HepG2 (cell line): ENCODE results near the gene PLSCR1. TPM values are rescaled to one million over a fixed set of nuclear protein-coding genes. Genes with fewer than 3 reads are reported as not detected.

Experiments used
- ATAC-seq: fragments of 200-7000 bp; cut with Tn5 transposase; 3 replicates; pipeline ENCODE4 v1.9.1; 2020; ENCODE audit warnings: mild to moderate bottlenecking, moderate library complexity
- BruUV-seq: library from RNA; stranded (reverse); fragments of 400-500 nt; replicated peaks from 2 replicates; lab custom pipeline; 2021; lab: Mats Ljungman, UMichigan
- CTCF ChIA-PET: fragments of 300-600 bp; formaldehyde crosslinking; extraction: SDS; loops from one replicate; lab custom pipeline; 2021; ENCODE audit warnings: low total read pairs, inconsistent platforms, low intra/inter-chr PET ratio; lab: Yijun Ruan, JAX
- POLR2A ChIA-PET: fragments of 350-600 bp; sonication (Branson Sonifier 250); formaldehyde crosslinking; loops from one replicate; lab custom pipeline; 2020; ENCODE audit warnings: antibody characterized with exemption, inconsistent platforms; lab: Yijun Ruan, JAX
- DNase-seq: peaks from one replicate; pipeline ENCODE4 v3.0.0-alpha.2; 2015; ENCODE audit warnings: low spot score
- FAIRE-seq: peaks from 3 replicates; lab custom pipeline; 2011; peaks lifted over from hg19 to GRCh38; lab: Jason Lieb, UNC
- H2AFZ ChIP-seq: one replicate; pipeline ENCODE4 v1.6.1; 2011; ENCODE audit warnings: low read length, inconsistent platforms
- H3K27ac ChIP-seq: fragments of 300-600 bp; 3 replicates; pipeline ENCODE4 v1.8.0; 2011; ENCODE audit warnings: mixed run types, mild to moderate bottlenecking, mixed read lengths, low read length, inconsistent platforms; ENCODE audit not compliant: insufficient read depth; ENCODE audit errors: extremely low read length
- H3K27me3 ChIP-seq, 2 experiments: fragments of 200-600 bp in 1 of 2; 2 replicates in 1 of 2; 3 replicates in 1 of 2; pipeline versions ENCODE4 v1.6.0 to v1.8.0; 2011; ENCODE audit warnings: low read length in 2 of 2, mild to moderate bottlenecking in 2 of 2, moderate library complexity in 2 of 2, inconsistent platforms in 1 of 2; ENCODE audit not compliant: insufficient read depth in 2 of 2, control insufficient read depth in 1 of 2
- H3K36me3 ChIP-seq, 2 experiments: fragments of 200-600 bp in 1 of 2; replicated peaks in 1 of 2; 2 replicates in 1 of 2; 3 replicates in 1 of 2; pipeline versions ENCODE4 v1.5.1 to v1.8.0; 2011; ENCODE audit warnings: low read length in 2 of 2, inconsistent platforms in 1 of 2; ENCODE audit not compliant: insufficient read depth in 2 of 2, control insufficient read depth in 1 of 2
- H3K4me1 ChIP-seq: 2 replicates; pipeline ENCODE4 v1.5.1; 2012; ENCODE audit warnings: low read length, inconsistent platforms; ENCODE audit not compliant: insufficient read depth
- H3K4me2 ChIP-seq: 2 replicates; pipeline ENCODE4 v1.6.0; 2011; ENCODE audit warnings: low read depth, low read length, inconsistent platforms
- H3K4me3 ChIP-seq, 3 experiments: fragments of 200-600 bp in 1 of 3; sonication (generic), shearing (Covaris generic) in 1 of 3; replicated peaks in 1 of 3; 2 replicates each; pipeline ENCODE4 v1.5.1; 2011 to 2016; ENCODE audit warnings: low read length in 3 of 3, inconsistent platforms in 2 of 3, low read depth in 2 of 3, mild to moderate bottlenecking in 2 of 3, control low read depth in 1 of 3, mixed read lengths in 1 of 3; ENCODE audit not compliant: insufficient read depth in 1 of 3
- H3K79me2 ChIP-seq: one replicate; pipeline ENCODE4 v1.6.1; 2011; ENCODE audit warnings: low read length, inconsistent platforms; ENCODE audit not compliant: insufficient read depth
- H3K9ac ChIP-seq: 2 replicates; pipeline ENCODE4 v1.6.0; 2011; ENCODE audit warnings: mild to moderate bottlenecking, low read depth, low read length, inconsistent platforms; ENCODE audit not compliant: insufficient read depth
- H3K9me3 ChIP-seq: 2 replicates; pipeline ENCODE4 v1.5.1; 2012; ENCODE audit warnings: mild to moderate bottlenecking, low read length
- H4K20me1 ChIP-seq: 2 replicates; pipeline ENCODE4 v1.6.0; 2011; ENCODE audit warnings: inconsistent platforms, mild to moderate bottlenecking, low read length, moderate library complexity; ENCODE audit not compliant: insufficient read depth
- EHMT2 ChIP-seq: fragments of 200-600 bp; sonication (generic); IDR thresholded peaks from 2 replicates; pipeline ENCODE4 v1.7.0; 2017; ENCODE audit warnings: antibody characterized with exemption, low read depth, low read length, borderline replicate concordance
- MEF2D ChIP-seq: sonication (generic); formaldehyde crosslinking; IDR thresholded peaks from 2 replicates; pipeline ENCODE4 v1.5.1; 2020; ENCODE audit warnings: mild to moderate bottlenecking, missing genetic modification reagents
- NCOA5 ChIP-seq: sonication (generic); formaldehyde crosslinking; IDR thresholded peaks from 2 replicates; pipeline ENCODE4 v1.4.0; 2020; ENCODE audit warnings: missing genetic modification reagents
- RCOR2 ChIP-seq: IDR thresholded peaks from 2 replicates; pipeline ENCODE4 v1.6.1; 2016; ENCODE audit warnings: missing biosample characterization, missing genetic modification reagents
- ZNF136 ChIP-seq: sonication (generic); formaldehyde crosslinking; IDR thresholded peaks from 2 replicates; pipeline ENCODE4 v1.8.1; 2022; ENCODE audit warnings: low read depth, mild to moderate bottlenecking, moderate library complexity, missing genetic modification reagents
- ZNF24 ChIP-seq: fragments of 450-650 bp; IDR thresholded peaks from 2 replicates; pipeline ENCODE4 v1.6.1; 2017; ENCODE audit warnings: antibody characterized with exemption, mild to moderate bottlenecking
- ZNF841 ChIP-seq: sonication (generic); formaldehyde crosslinking; IDR thresholded peaks from 2 replicates; pipeline ENCODE4 v1.8.1; 2023; ENCODE audit warnings: missing genetic modification reagents, borderline replicate concordance
- WGBS: methylation state at CpG from one replicate; pipeline ENCODE4 v1.1.6; 2017; ENCODE audit warnings: low lambda C conversion rate; 5-methylcytosine and 5-hydroxymethylcytosine counted together
- in situ Hi-C: cut with HindIII; loops from 2 replicates; pipeline ENCODE4 v1.10.0; 2017; ENCODE audit warnings: low pct_unique_long_range_greater_than_20kb; ENCODE audit not compliant: extremely low pct_ligation_motif_present
- intact Hi-C: fragments of 100-400 bp; cut with micrococcal nuclease; formaldehyde crosslinking; loops from one replicate; pipeline ENCODE4 v1.10.0; 2022; ENCODE audit not compliant: unreplicated experiment
- polyA plus RNA-seq, 8 experiments: library from polyadenylated mRNA; depleted of rRNA in 3 of 8; stranded (reverse) in 7 of 8; unstranded in 1 of 8; fragments of >200 nt; fragmentation: Illumina TruSeq in 4 of 8; extraction: Trizol in 4 of 8; gene quantifications; 2 replicates each; pipeline versions ENCODE4 v1.2.1 to v1.2.3, GENCODE V29; 2011 to 2016; ENCODE audit warnings: low read depth in 4 of 8, missing spikeins in 1 of 8, mixed read lengths in 1 of 8; ENCODE audit not compliant: insufficient read depth in 1 of 8
- total RNA-seq, 5 experiments: library from RNA; depleted of rRNA; stranded (reverse); fragments of >200 nt; fragmentation: Illumina TruSeq; extraction: Trizol; gene quantifications; 2 replicates each; pipeline ENCODE4 v1.2.3, GENCODE V29; 2016; ENCODE audit warnings: low read depth in 1 of 5
- TF ChIP-seq, protein P1 (sequence below): sonication (generic); formaldehyde crosslinking; conservative IDR thresholded peaks from 2 replicates; pipeline ENCODE4 v1.4.0; 2020; ENCODE audit warnings: missing genetic modification reagents
- TF ChIP-seq, protein P2 (sequence below): sonication (generic); formaldehyde crosslinking; IDR thresholded peaks from 2 replicates; pipeline ENCODE4 v1.5.0; 2020; ENCODE audit warnings: missing genetic modification reagents
- TF ChIP-seq, protein P3 (sequence below): fragments of 450-650 bp; IDR thresholded peaks from 2 replicates; pipeline ENCODE4 v1.6.1; 2017; ENCODE audit warnings: mild to moderate bottlenecking

Gene PLSCR1
- total and polyA plus RNA-seq, 2 of the 13 experiments (the other 11 are each of a cell fraction or from before 2014, with no cell fraction given), result 33.8 to 34.1 TPM

DNA sequence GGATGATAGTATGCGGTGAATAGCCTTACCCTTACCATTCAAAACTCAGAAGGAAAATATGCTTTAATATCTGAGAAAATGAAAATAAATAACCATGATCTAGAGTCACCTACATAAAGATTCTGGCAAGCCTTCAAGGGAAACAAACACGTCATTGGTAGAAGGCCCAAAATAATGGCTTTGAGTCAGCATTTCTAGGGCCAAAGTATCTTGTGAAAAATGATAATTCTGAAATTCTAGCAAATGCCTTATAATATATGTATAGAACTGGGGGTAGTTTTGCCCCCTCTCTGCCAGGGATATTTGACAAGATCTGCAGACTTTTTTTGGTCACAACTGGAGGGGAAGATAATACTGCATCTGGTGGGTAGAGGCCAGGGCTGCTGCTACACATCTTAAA is 15.4 kb downstream of the PLSCR1 start:
- BruUV-seq, result no TSS peak
- H3K4me1 ChIP-seq, result no peaks in the 10 kb centered on the region
- no peak overlapping the region for H3K4me3 ChIP-seq
- DNase-seq (no peak), ATAC-seq (no peak), FAIRE-seq (no peak)
- in situ Hi-C loops, result no loop called here
- H3K36me3 ChIP-seq, result peaks cover 4 to 30% of the 10 kb centered on the region in 2 experiments; a peak in 3 of 5 replicates
- 98% methylated on average over 2 of the region's 2 CpGs for WGBS
- H4K20me1 ChIP-seq, result no peaks in the 10 kb centered on the region
- H3K9ac ChIP-seq, result no peak overlapping the region
- no peaks in the 10 kb centered on the region for H3K79me2 ChIP-seq
- ChIA-PET CTCF (no interaction called here), POLR2A (no interaction called here)
- intact Hi-C loops, result no loop called here
- H3K4me2 ChIP-seq, result no peak overlapping the region
- H3K9me3 ChIP-seq, result no peaks in the 10 kb centered on the region
- no peak overlapping the region for H2AFZ ChIP-seq
- H3K27ac ChIP-seq, result no peak overlapping the region
- no peaks in the 10 kb centered on the region for H3K27me3 ChIP-seq
- TF ChIP-seq, protein P1, sequence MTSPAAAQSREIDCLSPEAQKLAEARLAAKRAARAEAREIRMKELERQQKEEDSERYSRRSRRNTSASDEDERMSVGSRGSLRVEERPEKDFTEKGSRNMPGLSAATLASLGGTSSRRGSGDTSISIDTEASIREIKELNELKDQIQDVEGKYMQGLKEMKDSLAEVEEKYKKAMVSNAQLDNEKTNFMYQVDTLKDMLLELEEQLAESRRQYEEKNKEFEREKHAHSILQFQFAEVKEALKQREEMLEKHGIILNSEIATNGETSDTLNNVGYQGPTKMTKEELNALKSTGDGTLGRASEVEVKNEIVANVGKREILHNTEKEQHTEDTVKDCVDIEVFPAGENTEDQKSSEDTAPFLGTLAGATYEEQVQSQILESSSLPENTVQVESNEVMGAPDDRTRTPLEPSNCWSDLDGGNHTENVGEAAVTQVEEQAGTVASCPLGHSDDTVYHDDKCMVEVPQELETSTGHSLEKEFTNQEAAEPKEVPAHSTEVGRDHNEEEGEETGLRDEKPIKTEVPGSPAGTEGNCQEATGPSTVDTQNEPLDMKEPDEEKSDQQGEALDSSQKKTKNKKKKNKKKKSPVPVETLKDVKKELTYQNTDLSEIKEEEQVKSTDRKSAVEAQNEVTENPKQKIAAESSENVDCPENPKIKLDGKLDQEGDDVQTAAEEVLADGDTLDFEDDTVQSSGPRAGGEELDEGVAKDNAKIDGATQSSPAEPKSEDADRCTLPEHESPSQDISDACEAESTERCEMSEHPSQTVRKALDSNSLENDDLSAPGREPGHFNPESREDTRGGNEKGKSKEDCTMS, result no peak
- TF ChIP-seq RCOR2, result no peak
- TF ChIP-seq, protein P2, sequence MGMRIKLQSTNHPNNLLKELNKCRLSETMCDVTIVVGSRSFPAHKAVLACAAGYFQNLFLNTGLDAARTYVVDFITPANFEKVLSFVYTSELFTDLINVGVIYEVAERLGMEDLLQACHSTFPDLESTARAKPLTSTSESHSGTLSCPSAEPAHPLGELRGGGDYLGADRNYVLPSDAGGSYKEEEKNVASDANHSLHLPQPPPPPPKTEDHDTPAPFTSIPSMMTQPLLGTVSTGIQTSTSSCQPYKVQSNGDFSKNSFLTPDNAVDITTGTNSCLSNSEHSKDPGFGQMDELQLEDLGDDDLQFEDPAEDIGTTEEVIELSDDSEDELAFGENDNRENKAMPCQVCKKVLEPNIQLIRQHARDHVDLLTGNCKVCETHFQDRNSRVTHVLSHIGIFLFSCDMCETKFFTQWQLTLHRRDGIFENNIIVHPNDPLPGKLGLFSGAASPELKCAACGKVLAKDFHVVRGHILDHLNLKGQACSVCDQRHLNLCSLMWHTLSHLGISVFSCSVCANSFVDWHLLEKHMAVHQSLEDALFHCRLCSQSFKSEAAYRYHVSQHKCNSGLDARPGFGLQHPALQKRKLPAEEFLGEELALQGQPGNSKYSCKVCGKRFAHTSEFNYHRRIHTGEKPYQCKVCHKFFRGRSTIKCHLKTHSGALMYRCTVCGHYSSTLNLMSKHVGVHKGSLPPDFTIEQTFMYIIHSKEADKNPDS, result no peak

DNA sequence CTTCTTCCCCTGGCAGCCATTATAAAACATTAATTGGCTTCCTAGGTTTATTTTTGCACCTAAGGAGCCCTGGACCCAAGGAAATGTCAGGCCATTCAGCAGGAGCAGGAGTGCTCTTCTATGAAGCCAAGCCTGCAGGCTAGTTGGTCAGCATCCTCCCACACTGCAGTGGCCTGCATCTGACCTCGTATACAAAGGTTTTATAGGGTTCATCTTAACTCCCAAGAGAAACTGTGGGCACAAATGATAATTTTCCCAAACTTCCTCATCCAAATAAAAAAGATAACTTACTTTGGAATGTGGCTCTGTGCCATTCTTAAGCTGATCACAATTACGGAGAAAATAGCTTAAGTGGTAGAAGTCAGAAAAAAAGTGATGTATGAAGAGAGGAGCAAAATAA is 19.4 kb downstream of the PLSCR1 start:
- Histone ChIP-seq H2AFZ (no peak overlapping the region), H3K9ac (no peak overlapping the region), H3K4me3 (no peak overlapping the region), H3K4me1 (no peaks in the 10 kb centered on the region), H3K36me3 (peaks cover 0 to 25% of the 10 kb centered on the region in 2 experiments; a peak in 4 of 5 replicates), H3K79me2 (no peaks in the 10 kb centered on the region), H3K9me3 (no peaks in the 10 kb centered on the region), H3K27ac (no peak overlapping the region), H4K20me1 (no peaks in the 10 kb centered on the region), H3K4me2 (no peak overlapping the region), H3K27me3 (no peaks in the 10 kb centered on the region)
- WGBS, result 96% methylated on average over 2 of the region's 2 CpGs
- ATAC-seq (no peak), FAIRE-seq (no peak), DNase-seq (no peak)
- in situ Hi-C loops (no loop called here), intact Hi-C loops (no loop called here)
- BruUV-seq, result no TSS peak
- ChIA-PET CTCF (no interaction called here), POLR2A (no interaction called here)
- no peak for TF ChIP-seq ZNF136
- no peak for TF ChIP-seq MEF2D (CRISPR knock-in tag)
- no peak for TF ChIP-seq NCOA5 (CRISPR knock-in tag)
- TF ChIP-seq, protein P3, sequence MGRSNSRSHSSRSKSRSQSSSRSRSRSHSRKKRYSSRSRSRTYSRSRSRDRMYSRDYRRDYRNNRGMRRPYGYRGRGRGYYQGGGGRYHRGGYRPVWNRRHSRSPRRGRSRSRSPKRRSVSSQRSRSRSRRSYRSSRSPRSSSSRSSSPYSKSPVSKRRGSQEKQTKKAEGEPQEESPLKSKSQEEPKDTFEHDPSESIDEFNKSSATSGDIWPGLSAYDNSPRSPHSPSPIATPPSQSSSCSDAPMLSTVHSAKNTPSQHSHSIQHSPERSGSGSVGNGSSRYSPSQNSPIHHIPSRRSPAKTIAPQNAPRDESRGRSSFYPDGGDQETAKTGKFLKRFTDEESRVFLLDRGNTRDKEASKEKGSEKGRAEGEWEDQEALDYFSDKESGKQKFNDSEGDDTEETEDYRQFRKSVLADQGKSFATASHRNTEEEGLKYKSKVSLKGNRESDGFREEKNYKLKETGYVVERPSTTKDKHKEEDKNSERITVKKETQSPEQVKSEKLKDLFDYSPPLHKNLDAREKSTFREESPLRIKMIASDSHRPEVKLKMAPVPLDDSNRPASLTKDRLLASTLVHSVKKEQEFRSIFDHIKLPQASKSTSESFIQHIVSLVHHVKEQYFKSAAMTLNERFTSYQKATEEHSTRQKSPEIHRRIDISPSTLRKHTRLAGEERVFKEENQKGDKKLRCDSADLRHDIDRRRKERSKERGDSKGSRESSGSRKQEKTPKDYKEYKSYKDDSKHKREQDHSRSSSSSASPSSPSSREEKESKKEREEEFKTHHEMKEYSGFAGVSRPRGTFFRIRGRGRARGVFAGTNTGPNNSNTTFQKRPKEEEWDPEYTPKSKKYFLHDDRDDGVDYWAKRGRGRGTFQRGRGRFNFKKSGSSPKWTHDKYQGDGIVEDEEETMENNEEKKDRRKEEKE, result no peak
- TF ChIP-seq ZNF841 (CRISPR knock-in tag), result no peak
- TF ChIP-seq ZNF24, result no peak
- no peak for TF ChIP-seq EHMT2
